SJSA1 (cell line): ENCODE data around the gene VPS26B. TPM values are rescaled to one million over a fixed set of nuclear protein-coding genes. Genes with fewer than 3 reads are reported as not detected.
"Not testable (repeated sequence)": the region's sequence is repeated elsewhere in the genome, so short reads cannot be mapped to it uniquely, and the experiment has no call there.

Source experiments
- DNase-seq, 2 experiments: peaks; one replicate each; pipeline ENCODE4 v3.0.0-alpha.2; 2015 to 2020; ENCODE audit warnings: low spot score in 2 of 2, low read depth in 1 of 2
- H3K27ac ChIP-seq: fragments of 250-450 bp; sonication (Bioruptor Pico); 2 replicates; pipeline ENCODE4 v1.5.1; 2020; ENCODE audit warnings: mild to moderate bottlenecking, moderate library complexity
- H3K27me3 ChIP-seq: fragments of 250-450 bp; sonication (Bioruptor Pico); replicated peaks from 2 replicates; pipeline ENCODE4 v1.5.1; 2020; ENCODE audit warnings: mild to moderate bottlenecking, moderate library complexity
- H3K36me3 ChIP-seq: fragments of 250-450 bp; sonication (Bioruptor Pico); 2 replicates; pipeline ENCODE4 v1.5.1; 2020; ENCODE audit warnings: mild to moderate bottlenecking
- H3K4me1 ChIP-seq: fragments of 250-450 bp; sonication (Bioruptor Pico); replicated peaks from 2 replicates; pipeline ENCODE4 v1.6.1; 2021; ENCODE audit warnings: mild to moderate bottlenecking
- H3K4me3 ChIP-seq: fragments of 250-450 bp; sonication (Bioruptor Pico); 2 replicates; pipeline ENCODE4 v1.5.1; 2020; ENCODE audit warnings: mild to moderate bottlenecking
- H3K9me3 ChIP-seq: fragments of 250-450 bp; sonication (Bioruptor Pico); replicated peaks from 2 replicates; pipeline ENCODE4 v1.5.1; 2020; ENCODE audit warnings: mild to moderate bottlenecking
- total RNA-seq: library from RNA; depleted of rRNA; stranded (reverse); fragments of >200 nt; shearing (Covaris generic); gene quantifications from 2 replicates; pipeline ENCODE4 v1.2.3, GENCODE V29; 2014; rRNA removed

The VPS26B gene
- total RNA-seq, result 15.7 and 17.8 TPM in 2 replicates

DNA sequence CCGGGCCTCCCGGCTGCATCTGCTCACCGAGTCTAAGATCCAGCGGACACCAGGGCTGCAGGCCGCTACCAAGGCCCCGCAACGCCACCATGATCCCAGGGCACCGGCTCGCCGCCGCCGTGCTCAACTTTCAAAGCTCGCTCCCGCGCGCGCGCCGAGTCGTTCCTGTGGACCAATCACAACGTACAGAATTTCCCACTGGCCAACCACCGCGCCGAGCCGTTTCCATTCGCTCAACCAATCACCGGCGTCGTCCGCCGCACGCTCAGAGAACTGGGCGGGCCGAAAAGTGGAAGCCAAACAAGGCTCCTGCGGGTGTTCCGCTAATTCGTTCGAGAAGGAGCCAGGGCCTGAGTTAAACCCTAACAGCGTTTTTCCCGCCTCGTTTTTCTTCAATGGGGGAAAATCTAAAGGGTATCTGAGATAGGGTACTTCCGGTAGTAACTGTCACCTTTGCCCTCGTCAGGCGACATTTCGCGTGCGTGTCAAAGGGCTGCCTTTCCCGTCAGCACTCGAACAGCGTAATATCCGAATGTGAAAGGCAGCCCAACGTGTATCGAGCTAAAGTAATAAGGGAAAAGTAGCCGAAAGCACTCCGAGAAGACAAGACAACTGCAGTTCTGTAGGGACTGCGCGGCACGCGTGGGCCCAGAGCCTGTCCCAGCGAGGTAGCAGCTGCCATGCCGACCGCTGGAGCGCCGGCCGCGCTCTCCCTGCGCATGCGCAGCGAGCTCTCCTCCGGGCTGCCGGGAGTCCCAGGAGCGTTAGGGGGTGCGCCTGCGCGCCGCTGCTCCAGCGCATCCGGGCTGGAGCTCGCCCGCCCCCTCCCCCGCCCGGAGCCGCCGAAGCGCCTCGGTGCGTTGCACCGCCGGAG, at the start of gene VPS26B, which contains the start of gene NCAPD3:
TSS of gene VPS26B (plus strand) at position 836 of the 874 bp plus-strand sequence. CDS start 452 bp downstream, outside the sequence.
TSS of gene NCAPD3 (minus strand) at position 132 of the 874 bp plus-strand sequence. CDS start at position 91, 41 bp downstream.
- Histone ChIP-seq H3K4me1 (no peaks in the 10 kb centered on the region), H3K27ac (peak within 1 kb of the TSS; percentile 69), H3K27me3 (no peaks in the 10 kb centered on the region), H3K4me3 (peak within 1 kb of the TSS; percentile 89), H3K9me3 (no peaks in the 10 kb centered on the region), H3K36me3 (peaks cover 11% of the 10 kb centered on the region)
- peak; percentile 86 to 89 for DNase-seq

DNA sequence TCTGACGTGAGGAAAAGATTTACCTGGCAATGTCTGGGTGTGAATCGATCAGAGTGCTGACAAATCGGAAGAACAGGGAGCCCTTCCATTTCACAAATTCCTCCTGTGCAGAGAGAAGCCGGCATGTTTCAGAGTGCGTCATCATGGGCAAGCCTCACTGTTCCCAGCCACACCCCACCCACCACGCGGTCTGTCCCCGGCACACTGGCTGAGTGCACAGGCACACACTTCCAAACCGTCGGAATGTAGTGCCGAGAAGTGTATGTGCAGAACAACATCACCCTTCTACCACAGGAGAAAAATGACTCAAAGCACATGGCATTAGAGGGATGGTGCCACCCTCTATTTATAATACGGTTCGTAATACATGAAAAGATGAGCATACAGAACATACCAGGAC, 48.2 kb upstream of the VPS26B start:
- Histone ChIP-seq H3K27me3 (no peaks in the 10 kb centered on the region), H3K4me1 (no peaks in the 10 kb centered on the region), H3K9me3 (no peaks in the 10 kb centered on the region), H3K36me3 (peaks cover 7% of the 10 kb centered on the region; the same call in 1 of the 2 replicates), H3K4me3 (no peak overlapping the region), H3K27ac (no peak overlapping the region)
- no peak for DNase-seq

DNA sequence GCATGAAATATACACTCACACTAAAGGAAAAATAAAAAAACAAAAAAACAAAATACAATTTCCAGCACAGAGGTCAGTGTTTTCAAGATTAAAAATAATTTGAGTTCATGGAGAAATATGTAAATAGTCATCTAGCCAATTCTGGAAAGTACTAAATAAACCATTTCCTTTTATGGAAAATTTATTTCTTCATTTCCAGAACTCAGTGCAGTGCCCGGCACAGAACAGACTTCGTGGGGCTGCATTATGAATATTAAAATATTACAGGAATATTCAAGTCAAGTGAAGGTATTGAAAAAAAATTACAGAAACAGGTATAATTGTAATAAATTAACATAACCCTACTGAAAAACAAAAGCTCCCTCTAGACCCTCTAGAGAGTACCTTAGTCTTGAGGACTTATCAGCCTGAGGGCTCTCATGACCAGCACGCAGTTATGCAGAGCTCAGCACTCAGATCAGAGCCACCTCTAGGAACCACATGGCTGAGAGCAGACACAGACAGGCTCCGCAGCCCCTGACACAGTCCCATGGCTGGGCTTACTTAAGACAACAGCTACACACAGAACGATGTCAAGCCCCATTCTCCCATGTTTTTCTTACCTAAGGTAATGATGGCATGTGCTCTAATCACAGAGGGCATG, 46.3 kb upstream of the VPS26B start:
- Histone ChIP-seq H3K4me3 (no peak overlapping the region), H3K9me3 (no peaks in the 10 kb centered on the region), H3K36me3 (peaks cover 7% of the 10 kb centered on the region; the same call in 1 of the 2 replicates), H3K4me1 (no peaks in the 10 kb centered on the region), H3K27me3 (no peaks in the 10 kb centered on the region), H3K27ac (no peak overlapping the region)
- DNase-seq, result no peak

DNA sequence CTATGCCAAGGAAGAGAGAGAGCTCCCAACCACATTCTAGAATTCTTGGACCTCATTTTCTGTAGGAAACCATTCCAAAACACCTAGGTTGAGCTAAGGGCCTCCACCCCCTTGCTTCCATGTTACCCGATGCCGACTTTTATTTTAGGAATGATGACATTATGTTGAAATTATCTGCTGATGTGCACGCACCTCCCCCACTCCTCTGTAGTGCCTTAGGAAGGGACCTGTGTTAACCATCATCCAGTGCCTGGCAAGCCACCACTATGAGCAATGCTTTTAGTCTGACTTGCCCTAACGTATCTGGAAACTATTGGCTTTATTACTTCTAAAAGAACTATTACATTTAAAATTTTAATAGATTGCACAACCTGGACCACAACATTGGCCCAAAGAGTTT, 42.8 kb upstream of the VPS26B start:
- H3K9me3 ChIP-seq, result no peaks in the 10 kb centered on the region
- H3K4me1 ChIP-seq, result no peaks in the 10 kb centered on the region
- peaks cover 13% of the 10 kb centered on the region; the same call in 1 of the 2 replicates for H3K36me3 ChIP-seq
- no peaks in the 10 kb centered on the region for H3K27me3 ChIP-seq
- no peak for DNase-seq
- H3K4me3 ChIP-seq, result no peak overlapping the region
- H3K27ac ChIP-seq, result no peak overlapping the region

DNA sequence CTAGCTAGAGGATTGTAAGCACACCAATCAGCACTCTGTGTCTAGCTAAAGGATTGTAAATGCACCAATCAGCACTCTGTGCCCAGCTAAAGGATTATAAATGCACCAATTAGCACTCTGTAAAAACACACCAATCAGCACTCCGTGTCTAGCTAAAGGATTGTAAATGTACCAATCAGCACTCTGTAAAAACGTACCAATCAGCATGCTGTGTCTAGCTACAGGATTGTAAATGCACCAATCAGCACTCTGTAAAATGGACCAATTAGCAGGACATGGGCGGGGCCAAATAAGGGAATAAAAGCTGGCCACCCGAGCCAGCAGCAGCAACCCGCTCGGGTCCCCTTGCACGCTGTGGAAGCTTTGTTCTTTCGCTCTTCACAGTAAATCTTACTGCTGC, 36.4 kb upstream of the VPS26B start:
- DNase-seq, H3K9me3 ChIP-seq, H3K27ac ChIP-seq, H3K27me3 ChIP-seq, H3K4me1 ChIP-seq, H3K4me3 ChIP-seq: not testable (repeated sequence)
- peaks cover 44% of the 10 kb centered on the region for H3K36me3 ChIP-seq

DNA sequence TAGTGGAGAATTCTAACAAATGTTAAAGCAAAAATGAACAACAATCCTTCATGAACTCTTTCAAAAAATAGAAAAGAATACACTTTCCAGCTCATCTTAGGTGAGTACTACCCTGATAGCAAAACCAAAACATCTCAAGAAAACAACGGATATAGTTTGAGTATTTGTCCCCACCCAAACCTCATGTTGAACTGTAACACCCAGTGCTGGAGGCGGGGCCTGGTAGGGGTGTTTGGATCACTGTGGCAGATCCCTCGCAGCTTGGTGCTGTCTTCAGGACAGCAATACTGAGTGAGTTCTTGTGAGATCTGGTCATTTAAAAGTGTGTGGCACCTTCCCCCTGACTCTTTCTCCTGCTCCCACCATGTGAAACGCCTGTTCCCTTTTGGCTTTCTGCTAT, 27.7 kb upstream of the VPS26B start:
- DNase-seq, result no peak
- Histone ChIP-seq H3K4me3 (no peak overlapping the region), H3K36me3 (peaks cover 13% of the 10 kb centered on the region), H3K4me1 (no peaks in the 10 kb centered on the region), H3K27ac (no peak overlapping the region), H3K27me3 (no peaks in the 10 kb centered on the region), H3K9me3 (no peaks in the 10 kb centered on the region)

DNA sequence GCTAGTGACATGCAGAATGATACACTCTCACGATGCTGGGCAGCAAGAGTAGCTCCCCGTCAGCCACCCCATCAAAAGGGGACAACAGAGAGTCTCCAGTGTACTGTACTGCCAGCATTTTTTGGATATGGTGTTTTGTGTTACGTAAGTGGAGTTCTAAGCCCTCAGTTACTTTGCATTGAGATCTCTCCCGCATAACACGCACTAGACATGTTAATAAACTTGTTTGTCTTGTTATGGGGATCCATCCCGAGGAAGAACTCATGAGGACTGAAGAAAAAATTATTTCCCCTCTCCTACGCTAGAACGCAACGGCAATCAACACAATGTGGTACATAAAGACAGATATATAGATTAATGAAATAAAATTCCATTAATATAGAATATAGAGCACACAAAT, 24.9 kb upstream of the VPS26B start:
- DNase-seq, result no peak
- Histone ChIP-seq H3K4me1 (no peaks in the 10 kb centered on the region), H3K27ac (no peak overlapping the region), H3K4me3 (no peak overlapping the region), H3K36me3 (peaks cover 5% of the 10 kb centered on the region), H3K9me3 (no peaks in the 10 kb centered on the region), H3K27me3 (no peaks in the 10 kb centered on the region)

DNA sequence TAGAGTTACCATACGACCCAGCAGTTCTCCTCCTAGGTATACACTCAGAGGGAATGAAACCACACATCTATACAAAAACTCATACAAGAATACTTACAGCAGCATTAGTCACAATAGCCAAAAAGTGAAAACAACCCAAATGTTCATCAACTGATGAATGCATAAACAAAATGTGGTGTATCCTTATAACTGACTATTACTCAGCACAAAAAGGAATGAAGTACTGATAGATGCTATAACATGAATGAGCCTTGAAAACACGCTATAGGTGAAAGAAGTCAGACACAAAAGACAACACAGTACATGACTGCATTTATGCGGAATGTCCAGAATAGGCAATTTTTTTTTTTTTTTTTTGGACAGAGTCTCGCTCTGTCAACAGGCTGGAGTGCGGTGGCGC, 23.8 kb upstream of the VPS26B start:
- H3K27ac ChIP-seq, result no peak overlapping the region
- H3K36me3 ChIP-seq, result peaks cover 10% of the 10 kb centered on the region
- H3K9me3 ChIP-seq, result no peaks in the 10 kb centered on the region
- no peaks in the 10 kb centered on the region for H3K27me3 ChIP-seq
- H3K4me3 ChIP-seq, result no peak overlapping the region
- H3K4me1 ChIP-seq, result no peaks in the 10 kb centered on the region
- no peak for DNase-seq

DNA sequence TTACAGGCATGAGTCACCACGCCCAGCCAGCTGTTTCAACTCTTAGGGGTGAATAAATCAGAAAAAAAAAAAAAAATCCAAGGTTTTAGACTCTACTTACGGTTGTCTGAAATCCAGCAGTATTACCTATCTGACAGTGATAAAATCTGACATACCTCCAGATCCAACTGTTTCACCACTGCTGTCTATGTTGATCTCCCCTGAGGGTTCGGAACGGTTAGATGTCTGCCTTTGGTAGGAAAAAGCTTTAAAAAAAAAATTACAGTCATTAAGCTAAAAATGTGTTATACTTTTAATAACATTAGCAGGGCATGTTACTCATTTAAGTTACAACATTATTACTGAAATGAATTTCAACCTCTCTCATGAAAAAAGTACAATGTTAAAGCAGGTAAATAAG, 21.8 kb upstream of the VPS26B start:
- Histone ChIP-seq H3K36me3 (peaks cover 12% of the 10 kb centered on the region), H3K9me3 (no peaks in the 10 kb centered on the region), H3K27ac (no peak overlapping the region), H3K27me3 (no peaks in the 10 kb centered on the region), H3K4me1 (no peaks in the 10 kb centered on the region), H3K4me3 (no peak overlapping the region)
- DNase-seq, result no peak

DNA sequence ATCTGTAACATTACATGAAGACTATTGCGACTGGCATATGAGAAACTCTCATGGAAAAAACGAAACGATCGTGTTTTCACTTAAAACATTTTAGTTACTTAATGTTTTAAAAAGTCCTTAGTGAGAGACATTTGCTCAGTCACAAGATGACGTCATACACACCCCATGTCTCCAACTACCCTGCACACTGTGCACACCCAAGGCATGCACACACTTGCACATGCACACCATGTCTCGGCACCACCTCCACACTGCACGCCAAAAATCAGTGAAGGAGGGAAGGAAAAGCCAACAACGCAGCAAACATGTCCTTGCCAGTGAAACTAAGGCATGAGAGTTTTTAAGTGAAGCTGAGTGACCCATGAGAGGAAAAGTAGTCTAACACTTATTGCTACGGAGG, 18.7 kb upstream of the VPS26B start:
- H3K4me1 ChIP-seq, result no peaks in the 10 kb centered on the region
- no peak overlapping the region for H3K27ac ChIP-seq
- peaks cover 19% of the 10 kb centered on the region for H3K36me3 ChIP-seq
- H3K27me3 ChIP-seq, result no peaks in the 10 kb centered on the region
- H3K9me3 ChIP-seq, result no peaks in the 10 kb centered on the region
- no peak overlapping the region for H3K4me3 ChIP-seq
- DNase-seq, result no peak

DNA sequence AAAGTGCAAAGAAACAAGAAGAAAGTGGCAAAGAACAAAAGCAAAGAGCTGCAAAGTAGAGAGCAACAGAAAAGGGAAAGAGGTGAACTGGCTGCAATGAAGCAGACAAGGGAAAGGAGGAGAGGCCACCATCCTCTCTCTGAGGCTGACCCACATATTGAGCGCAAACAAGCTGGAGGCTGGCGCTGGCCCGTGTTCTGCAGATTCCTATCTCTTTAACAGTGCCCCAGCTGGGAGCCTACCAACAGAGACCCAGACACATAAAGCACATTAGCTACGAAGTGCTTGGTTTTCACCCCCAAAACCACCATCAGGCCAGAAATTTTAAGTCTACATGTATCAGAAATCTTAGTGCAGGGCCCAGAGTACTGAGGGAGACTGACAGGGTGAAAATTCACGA, 18.3 kb upstream of the VPS26B start:
- no peak overlapping the region for H3K27ac ChIP-seq
- no peaks in the 10 kb centered on the region for H3K9me3 ChIP-seq
- DNase-seq, result no peak
- H3K36me3 ChIP-seq, result peaks cover 23% of the 10 kb centered on the region
- no peaks in the 10 kb centered on the region for H3K27me3 ChIP-seq
- H3K4me3 ChIP-seq, result no peak overlapping the region
- H3K4me1 ChIP-seq, result no peaks in the 10 kb centered on the region

DNA sequence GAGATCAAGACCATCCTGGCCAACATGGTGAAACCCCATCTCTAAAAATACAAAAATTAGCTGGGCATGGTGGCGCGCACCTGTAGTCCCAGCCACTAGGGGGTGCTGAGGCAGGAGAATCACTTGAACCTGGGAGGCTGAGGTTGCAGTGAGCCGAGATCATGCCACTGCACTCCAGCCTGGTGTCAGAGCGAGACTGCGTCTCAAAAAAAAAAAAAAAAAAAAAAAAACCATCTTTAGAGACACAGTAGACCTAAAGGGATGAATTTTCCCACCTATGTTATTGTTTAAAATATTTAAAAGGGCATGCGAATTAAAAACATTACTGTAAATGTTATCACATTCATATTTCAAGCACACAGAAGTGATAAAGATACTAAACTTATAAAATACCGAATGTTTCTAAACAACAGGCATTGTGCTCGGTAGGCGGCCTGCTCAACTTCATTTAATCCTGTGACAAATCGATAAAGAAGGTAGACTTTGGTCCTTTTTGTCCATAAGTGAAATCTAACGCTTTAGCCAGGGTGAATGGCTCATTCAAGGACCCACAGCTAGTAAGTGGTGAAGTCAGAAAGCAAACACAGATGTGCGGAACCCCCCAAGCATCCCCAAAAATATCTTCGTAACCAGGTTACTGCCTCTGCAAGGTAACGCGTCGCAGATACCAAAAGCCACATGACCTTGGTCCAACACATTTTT, 16.8 kb upstream of the VPS26B start:
- no peak overlapping the region for H3K4me3 ChIP-seq
- H3K36me3 ChIP-seq, result peaks cover 27% of the 10 kb centered on the region
- H3K9me3 ChIP-seq, result no peaks in the 10 kb centered on the region
- H3K27me3 ChIP-seq, result no peaks in the 10 kb centered on the region
- H3K27ac ChIP-seq, result no peak overlapping the region
- peak; percentile 4 to 40 for DNase-seq
- no peaks in the 10 kb centered on the region for H3K4me1 ChIP-seq

DNA sequence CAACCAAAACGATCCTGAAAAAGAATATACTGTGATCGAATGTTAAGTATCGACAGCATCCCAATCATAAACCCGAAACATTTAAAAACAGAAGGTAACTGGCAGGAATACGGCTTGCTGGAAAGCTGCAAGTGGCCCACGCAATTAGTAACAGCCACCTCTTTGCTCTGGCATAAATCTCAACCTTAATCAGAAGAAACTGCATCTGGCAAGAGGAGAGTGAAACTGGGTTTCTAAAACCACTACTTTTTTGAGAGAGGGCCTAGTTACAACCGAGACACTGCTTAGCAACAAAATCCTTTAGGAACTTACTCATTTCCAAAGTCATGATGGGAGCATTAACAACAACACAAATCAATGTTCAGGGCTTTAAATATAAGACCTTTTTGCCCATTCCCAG, 8.6 kb upstream of the VPS26B start:
- no peak overlapping the region for H3K27ac ChIP-seq
- no peaks in the 10 kb centered on the region for H3K4me1 ChIP-seq
- H3K27me3 ChIP-seq, result no peaks in the 10 kb centered on the region
- no peaks in the 10 kb centered on the region for H3K9me3 ChIP-seq
- no peak for DNase-seq
- peaks cover 20% of the 10 kb centered on the region for H3K36me3 ChIP-seq
- H3K4me3 ChIP-seq, result no peak overlapping the region

DNA sequence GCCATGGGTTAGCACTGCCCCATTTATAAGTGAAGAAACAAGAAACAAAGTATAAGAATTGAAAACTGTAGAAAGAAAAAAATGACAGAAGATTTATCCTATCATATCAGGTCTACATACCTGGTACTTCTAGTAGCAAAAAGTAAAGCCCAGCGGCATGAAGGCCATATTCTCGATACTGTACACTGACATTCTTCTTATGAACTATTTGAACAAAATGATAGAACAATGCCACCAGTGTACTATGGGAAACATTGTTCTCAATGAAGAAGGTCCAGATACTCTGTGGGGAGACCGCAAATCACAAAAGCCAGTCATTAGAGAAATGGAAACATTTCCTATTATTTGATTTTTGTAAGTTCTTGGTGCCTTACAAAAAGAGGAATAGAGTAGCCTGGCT, 7.7 kb upstream of the VPS26B start:
- Histone ChIP-seq H3K4me3 (no peak overlapping the region), H3K9me3 (no peaks in the 10 kb centered on the region), H3K4me1 (no peaks in the 10 kb centered on the region), H3K36me3 (peaks cover 17% of the 10 kb centered on the region), H3K27ac (no peak overlapping the region), H3K27me3 (no peaks in the 10 kb centered on the region)
- no peak for DNase-seq
